ENCODE results near the gene BANF1.

Gene BANF1

DNA sequence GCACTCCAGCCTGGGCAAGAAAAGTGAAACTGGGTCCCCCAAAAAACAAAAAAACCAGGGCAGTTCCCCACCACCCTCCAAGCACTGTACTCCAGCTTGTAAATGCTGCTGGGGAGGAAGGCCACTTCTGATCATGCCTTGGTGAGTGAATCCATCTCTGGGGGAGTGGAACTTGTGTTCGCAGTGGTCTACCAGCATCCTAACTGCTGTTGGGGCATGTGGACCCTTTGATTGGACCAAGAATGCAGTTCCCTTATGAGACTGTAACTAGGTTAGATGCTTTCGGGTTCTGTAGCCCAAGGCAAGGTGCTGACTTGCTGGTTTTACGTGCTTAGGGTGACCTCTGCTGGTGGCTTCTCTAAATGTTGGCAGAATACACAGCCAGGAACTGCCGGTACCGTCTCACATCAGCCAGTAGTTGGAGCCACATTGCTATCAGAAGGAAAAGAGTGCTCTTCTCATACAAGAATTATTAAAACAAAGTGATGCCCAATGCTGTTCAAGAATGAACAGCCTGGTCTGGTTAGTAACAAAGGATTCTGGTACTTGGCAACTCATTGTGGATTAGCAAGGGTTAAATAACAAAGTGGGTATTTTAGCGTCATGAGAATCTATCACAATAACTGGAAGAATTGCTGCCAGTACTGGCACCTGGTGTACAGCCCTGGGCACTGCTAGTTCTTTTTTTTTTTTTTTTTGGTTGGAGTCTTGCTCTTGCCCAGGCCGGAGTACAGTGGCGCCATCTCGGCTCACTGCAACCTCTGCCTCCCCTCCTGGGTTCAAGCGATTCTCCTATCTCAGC lies 13.3 kb upstream of the BANF1 start:
- no peak overlapping the region for H3K4me3 ChIP-seq (replicated peaks in 1 of 2; ENCODE audit: low read depth in 2 of 2, low read length in 2 of 2)
- DNase-seq (ENCODE audit: low read depth in 2 of 2): peak; percentile 98
- TF ChIP-seq, protein P1, sequence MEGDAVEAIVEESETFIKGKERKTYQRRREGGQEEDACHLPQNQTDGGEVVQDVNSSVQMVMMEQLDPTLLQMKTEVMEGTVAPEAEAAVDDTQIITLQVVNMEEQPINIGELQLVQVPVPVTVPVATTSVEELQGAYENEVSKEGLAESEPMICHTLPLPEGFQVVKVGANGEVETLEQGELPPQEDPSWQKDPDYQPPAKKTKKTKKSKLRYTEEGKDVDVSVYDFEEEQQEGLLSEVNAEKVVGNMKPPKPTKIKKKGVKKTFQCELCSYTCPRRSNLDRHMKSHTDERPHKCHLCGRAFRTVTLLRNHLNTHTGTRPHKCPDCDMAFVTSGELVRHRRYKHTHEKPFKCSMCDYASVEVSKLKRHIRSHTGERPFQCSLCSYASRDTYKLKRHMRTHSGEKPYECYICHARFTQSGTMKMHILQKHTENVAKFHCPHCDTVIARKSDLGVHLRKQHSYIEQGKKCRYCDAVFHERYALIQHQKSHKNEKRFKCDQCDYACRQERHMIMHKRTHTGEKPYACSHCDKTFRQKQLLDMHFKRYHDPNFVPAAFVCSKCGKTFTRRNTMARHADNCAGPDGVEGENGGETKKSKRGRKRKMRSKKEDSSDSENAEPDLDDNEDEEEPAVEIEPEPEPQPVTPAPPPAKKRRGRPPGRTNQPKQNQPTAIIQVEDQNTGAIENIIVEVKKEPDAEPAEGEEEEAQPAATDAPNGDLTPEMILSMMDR (IDR thresholded peaks at IDR 0.05; ENCODE audit: low read depth, low read length): peak; percentile 82

DNA sequence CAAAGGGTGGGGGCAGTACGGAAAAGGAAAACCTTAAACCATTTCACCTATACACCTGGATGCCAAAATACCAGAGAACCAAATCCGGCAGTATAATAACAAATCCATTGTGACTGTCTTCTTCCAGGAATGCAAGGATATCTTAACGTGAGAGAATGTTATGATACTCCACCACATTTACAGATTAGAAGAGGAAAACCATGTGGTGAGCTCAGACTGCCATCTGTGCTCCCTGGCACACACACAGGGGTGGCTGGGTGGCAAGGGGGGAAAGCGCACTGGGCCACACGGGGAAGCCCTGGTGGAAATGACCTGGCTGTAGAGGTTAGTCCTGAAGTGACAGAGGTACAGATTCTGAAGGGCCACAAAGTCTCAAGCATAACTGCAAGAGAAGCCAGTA lies 10.2 kb upstream of the BANF1 start:
- TF ChIP-seq, protein P1 (IDR thresholded peaks at IDR 0.05; ENCODE audit: low read depth, low read length): no peak
- DNase-seq (ENCODE audit: low read depth in 2 of 2): no peak
- no peak overlapping the region for H3K4me3 ChIP-seq (replicated peaks in 1 of 2; ENCODE audit: low read depth in 2 of 2, low read length in 2 of 2)

DNA sequence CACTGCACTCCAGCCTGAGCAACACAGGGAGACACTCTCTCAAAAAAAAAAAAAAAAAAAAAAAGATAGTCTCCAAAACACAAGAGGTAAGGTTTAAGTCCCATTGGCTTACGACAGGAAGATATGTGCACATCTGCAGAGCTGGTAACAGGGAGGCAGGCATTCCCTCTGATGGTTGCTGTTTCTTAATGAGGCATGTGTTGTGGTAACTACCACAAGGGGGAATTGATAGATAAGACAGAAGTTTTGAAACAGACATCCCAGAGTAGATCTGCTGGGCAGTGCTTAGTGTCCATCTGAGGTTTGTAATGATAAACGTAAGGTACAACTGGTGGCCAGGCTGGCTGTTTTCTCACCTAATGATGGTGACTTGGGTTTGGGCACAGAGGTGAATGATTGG lies 5.0 kb upstream of the BANF1 start:
- H3K4me3 ChIP-seq (replicated peaks in 1 of 2; ENCODE audit: low read depth in 2 of 2, low read length in 2 of 2): no peak overlapping the region
- peak in 1 of 2 donors; percentile 15 for DNase-seq (ENCODE audit: low read depth in 2 of 2)
- TF ChIP-seq, protein P1 (IDR thresholded peaks at IDR 0.05; ENCODE audit: low read depth, low read length): no peak

DNA sequence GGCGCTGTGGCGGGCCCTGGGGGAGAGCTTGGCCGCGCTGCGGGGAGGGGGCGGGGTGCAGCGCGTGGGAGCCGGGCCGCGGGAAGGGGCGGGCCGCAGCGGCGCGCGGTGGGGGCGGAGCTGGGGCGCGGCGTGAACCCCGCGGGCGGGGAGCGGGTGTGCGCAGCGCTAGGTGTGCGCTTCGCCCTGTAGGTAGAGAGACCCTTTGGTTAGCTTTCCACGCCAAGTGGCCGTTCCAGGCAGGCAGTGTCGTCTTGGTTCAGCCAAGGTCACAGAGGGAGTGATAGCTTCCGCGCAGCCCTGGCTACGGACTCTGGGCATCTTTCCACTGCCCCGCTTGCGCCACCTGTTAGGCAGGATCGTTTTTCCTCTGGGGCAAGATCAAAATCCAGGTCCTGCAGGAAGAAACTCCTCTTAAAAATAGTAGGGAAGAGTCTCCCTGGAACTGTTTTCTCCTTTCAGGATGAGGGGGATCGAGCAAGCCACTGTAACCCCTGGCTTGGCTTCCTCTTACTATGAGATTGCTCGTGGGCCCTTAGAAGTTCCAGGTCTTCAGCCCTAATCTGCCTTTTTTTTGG lies 434 bp downstream of the BANF1 start:
- H3K4me3 ChIP-seq (replicated peaks in 1 of 2; ENCODE audit: low read depth in 2 of 2, low read length in 2 of 2): peak overlapping the region; percentile 67 to 91
- TF ChIP-seq, protein P1 (IDR thresholded peaks at IDR 0.05; ENCODE audit: low read depth, low read length): peak; percentile 21
- peak; percentile 45 to 46 for DNase-seq (ENCODE audit: low read depth in 2 of 2)

DNA sequence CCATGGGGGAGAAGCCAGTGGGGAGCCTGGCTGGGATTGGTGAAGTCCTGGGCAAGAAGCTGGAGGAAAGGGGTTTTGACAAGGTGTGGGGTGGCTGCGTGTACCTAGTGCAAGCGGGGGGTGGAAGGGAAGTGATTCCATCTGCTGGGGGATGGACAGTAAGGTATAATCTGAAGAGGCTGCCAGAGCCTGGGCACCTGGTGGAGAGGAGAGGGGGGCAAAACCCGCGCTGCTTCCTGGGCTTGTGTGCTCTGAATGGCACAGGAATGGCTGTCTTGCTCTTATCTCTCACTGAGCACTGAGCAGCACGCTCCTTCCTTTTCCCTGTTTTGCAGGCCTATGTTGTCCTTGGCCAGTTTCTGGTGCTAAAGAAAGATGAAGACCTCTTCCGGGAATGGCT lies 988 bp downstream of the BANF1 start:
- DNase-seq (ENCODE audit: low read depth in 2 of 2): no peak
- TF ChIP-seq, protein P1 (IDR thresholded peaks at IDR 0.05; ENCODE audit: low read depth, low read length): no peak
- H3K4me3 ChIP-seq (replicated peaks in 1 of 2; ENCODE audit: low read depth in 2 of 2, low read length in 2 of 2): peak overlapping the region; percentile 67 to 91

DNA sequence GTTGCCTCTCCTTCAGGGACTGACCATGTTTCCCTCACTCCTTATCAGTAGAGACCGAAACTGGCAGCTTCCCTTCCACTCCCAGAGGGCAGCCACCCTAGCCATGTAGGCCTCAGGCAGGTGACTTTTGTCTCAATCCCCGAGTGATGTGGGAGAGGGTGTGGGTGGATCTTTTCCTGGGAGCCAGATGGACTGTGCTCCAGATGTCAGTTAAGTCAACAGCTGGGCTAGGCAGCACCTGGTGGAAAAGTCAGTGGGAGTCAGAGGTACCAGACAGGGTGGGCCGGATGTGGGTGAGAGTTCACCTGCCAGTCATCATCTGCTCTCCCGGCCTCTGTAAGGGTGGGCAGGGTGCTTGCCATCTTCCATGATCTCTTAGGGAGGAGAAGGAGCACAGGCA lies 1.9 kb downstream of the BANF1 start:
- TF ChIP-seq, protein P1 (IDR thresholded peaks at IDR 0.05; ENCODE audit: low read depth, low read length): no peak
- no peak overlapping the region for H3K4me3 ChIP-seq (replicated peaks in 1 of 2; ENCODE audit: low read depth in 2 of 2, low read length in 2 of 2)
- DNase-seq (ENCODE audit: low read depth in 2 of 2): no peak

Measured in cardiac fibroblast (primary cell).